HepG2 (cell line): ENCODE results near the gene FKBP1B. TPM values are rescaled to one million over a fixed set of nuclear protein-coding genes. Genes with fewer than 3 reads are reported as not detected.

Experiments used
- CENPT ChIP-seq: sonication (generic); formaldehyde crosslinking; IDR thresholded peaks from 2 replicates; pipeline ENCODE4 v1.8.0; 2022; ENCODE audit warnings: low read depth, mild to moderate bottlenecking, moderate library complexity, missing genetic modification reagents
- FOXC1 ChIP-seq: sonication (generic); formaldehyde crosslinking; IDR thresholded peaks from 2 replicates; pipeline ENCODE4 v1.8.0; 2022; ENCODE audit warnings: mild to moderate bottlenecking, missing genetic modification reagents, borderline replicate concordance
- HDAC1 ChIP-seq: sonication (generic); formaldehyde crosslinking; IDR thresholded peaks from 2 replicates; pipeline ENCODE4 v1.5.1; 2020; ENCODE audit warnings: mild to moderate bottlenecking, missing genetic modification reagents
- HMGXB3 ChIP-seq: sonication (generic); formaldehyde crosslinking; IDR thresholded peaks from 2 replicates; pipeline ENCODE4 v1.4.0; 2020; ENCODE audit warnings: missing genetic modification reagents, borderline replicate concordance
- KLF6 ChIP-seq: IDR thresholded peaks from 2 replicates; pipeline ENCODE4 v1.8.0; 2016; ENCODE audit warnings: missing biosample characterization, missing genetic modification reagents
- MNT ChIP-seq: fragments of 450-650 bp; IDR thresholded peaks from 2 replicates; pipeline ENCODE4 v1.6.1; 2016
- NFKB2 ChIP-seq: sonication (generic); formaldehyde crosslinking; IDR thresholded peaks from 2 replicates; pipeline ENCODE4 v1.4.0; 2020; ENCODE audit warnings: missing genetic modification reagents, borderline replicate concordance
- SMC3 ChIP-seq: IDR thresholded peaks from 2 replicates; pipeline ENCODE4 v1.6.1; 2011; ENCODE audit warnings: low read length, improper control_type of control experiment
- TAF15 ChIP-seq: fragments of 200-400 bp; formaldehyde crosslinking; IDR thresholded peaks from one replicate; pipeline ENCODE4 v1.6.1; 2018; ENCODE audit warnings: mild to moderate bottlenecking, low read depth, low read length; ENCODE audit not compliant: poor library complexity, severe bottlenecking
- ZBTB2 ChIP-seq: sonication (generic); formaldehyde crosslinking; IDR thresholded peaks from 2 replicates; pipeline ENCODE4 v1.8.0; 2022; ENCODE audit warnings: low read depth, missing genetic modification reagents
- ZBTB44 ChIP-seq: sonication (generic); formaldehyde crosslinking; IDR thresholded peaks from 2 replicates; pipeline ENCODE4 v1.4.0; 2020; ENCODE audit warnings: missing genetic modification reagents
- ZBTB7B ChIP-seq: sonication (generic); formaldehyde crosslinking; IDR thresholded peaks from 2 replicates; pipeline ENCODE4 v1.4.0; 2020; ENCODE audit warnings: missing genetic modification reagents
- ZNF260 ChIP-seq: sonication (generic); formaldehyde crosslinking; IDR thresholded peaks from 2 replicates; pipeline ENCODE4 v1.4.0; 2020; ENCODE audit warnings: missing genetic modification reagents, low read depth, mild to moderate bottlenecking, borderline replicate concordance
- ZNF503 ChIP-seq: sonication (generic); formaldehyde crosslinking; IDR thresholded peaks from 2 replicates; pipeline ENCODE4 v1.4.0; 2020; ENCODE audit warnings: missing genetic modification reagents
- ZNF674 ChIP-seq: sonication (generic); formaldehyde crosslinking; IDR thresholded peaks from 2 replicates; pipeline ENCODE4 v1.5.0; 2020; ENCODE audit warnings: low read depth, mild to moderate bottlenecking, missing genetic modification reagents
- ZNF678 ChIP-seq: sonication (generic); formaldehyde crosslinking; IDR thresholded peaks from 2 replicates; pipeline ENCODE4 v1.4.0; 2020; ENCODE audit warnings: mild to moderate bottlenecking, missing genetic modification reagents
- polyA plus RNA-seq, 8 experiments: library from polyadenylated mRNA; depleted of rRNA in 3 of 8; stranded (reverse) in 7 of 8; unstranded in 1 of 8; fragments of >200 nt; fragmentation: Illumina TruSeq in 4 of 8; extraction: Trizol in 4 of 8; gene quantifications; 2 replicates each; pipeline versions ENCODE4 v1.2.1 to v1.2.3, GENCODE V29; 2011 to 2016; ENCODE audit warnings: low read depth in 4 of 8, missing spikeins in 1 of 8, mixed read lengths in 1 of 8; ENCODE audit not compliant: insufficient read depth in 1 of 8
- total RNA-seq, 5 experiments: library from RNA; depleted of rRNA; stranded (reverse); fragments of >200 nt; fragmentation: Illumina TruSeq; extraction: Trizol; gene quantifications; 2 replicates each; pipeline ENCODE4 v1.2.3, GENCODE V29; 2016; ENCODE audit warnings: low read depth in 1 of 5

FKBP1B gene
- total and polyA plus RNA-seq, 2 of the 13 experiments (the other 11 are each of a cell fraction or from before 2014, with no cell fraction given): 35.2 to 96.3 TPM

- TF ChIP-seq HMGXB3 (peak; percentile 92), ZBTB44 (0 out of 2 replicates have a peak, but pooled peaks have one; percentile 81), MNT (peak; percentile 36; the same call in 1 of the 2 replicates), FOXC1 (CRISPR knock-in tag) (peak; percentile 26; the same call in 1 of the 2 replicates), CENPT (CRISPR knock-in tag) (peak; percentile 74; the same call in 1 of the 2 replicates), ZNF678 (peak; percentile 87; the same call in 1 of the 2 replicates), ZBTB7B (peak; percentile 92), ZBTB2 (CRISPR knock-in tag) (peak; percentile 97), SMC3 (no peak; the same call in 1 of the 2 replicates), ZNF260 (CRISPR knock-in tag) (peak; percentile 90; the same call in 1 of the 2 replicates), ZNF503 (peak; percentile 90), ZNF674 (CRISPR knock-in tag) (no peak), KLF6 (CRISPR knock-in tag) (peak; percentile 91), TAF15 (no peak), NFKB2 (CRISPR knock-in tag) (peak; percentile 88; the same call in 1 of the 2 replicates), HDAC1 (CRISPR knock-in tag) (peak; percentile 98)
Observed at GRCh38 chr2:24075915-24076848, 26.6 kb downstream of the FKBP1B start, which contains the start of gene SF3B6 (continued).
